Measurements from ENCODE around the gene RARG.

Gene RARG

GRCh38 chr12:53191885-53192530, 40.0 kb downstream of the RARG start:
- H3K79me2 ChIP-seq (ENCODE audit: insufficient read depth, low read depth) = peaks cover 10% of the 10 kb centered on the region; the same call in 1 of the 2 replicates
- H2AFZ ChIP-seq (ENCODE audit: low read depth) = no peak overlapping the region
- no peak overlapping the region for H3K4me2 ChIP-seq
- H4K20me1 ChIP-seq (ENCODE audit: insufficient read depth) = no peaks in the 10 kb centered on the region
- no peak overlapping the region for H3K4me3 ChIP-seq (IDR thresholded peaks at IDR 0.05; ENCODE audit: insufficient read depth, low read depth, low read length)
- peaks cover 46% of the 10 kb centered on the region; the same call in 1 of the 2 replicates for H3K36me3 ChIP-seq (ENCODE audit: insufficient read depth)
- H3K4me1 ChIP-seq (ENCODE audit: low read depth, poor library complexity, severe bottlenecking) = peaks cover 65% of the 10 kb centered on the region
- peak overlapping the region; percentile 10; the same call in 1 of the 2 replicates for H3K27ac ChIP-seq
- H3K9ac ChIP-seq = no peak overlapping the region
- TF ChIP-seq, protein P1, sequence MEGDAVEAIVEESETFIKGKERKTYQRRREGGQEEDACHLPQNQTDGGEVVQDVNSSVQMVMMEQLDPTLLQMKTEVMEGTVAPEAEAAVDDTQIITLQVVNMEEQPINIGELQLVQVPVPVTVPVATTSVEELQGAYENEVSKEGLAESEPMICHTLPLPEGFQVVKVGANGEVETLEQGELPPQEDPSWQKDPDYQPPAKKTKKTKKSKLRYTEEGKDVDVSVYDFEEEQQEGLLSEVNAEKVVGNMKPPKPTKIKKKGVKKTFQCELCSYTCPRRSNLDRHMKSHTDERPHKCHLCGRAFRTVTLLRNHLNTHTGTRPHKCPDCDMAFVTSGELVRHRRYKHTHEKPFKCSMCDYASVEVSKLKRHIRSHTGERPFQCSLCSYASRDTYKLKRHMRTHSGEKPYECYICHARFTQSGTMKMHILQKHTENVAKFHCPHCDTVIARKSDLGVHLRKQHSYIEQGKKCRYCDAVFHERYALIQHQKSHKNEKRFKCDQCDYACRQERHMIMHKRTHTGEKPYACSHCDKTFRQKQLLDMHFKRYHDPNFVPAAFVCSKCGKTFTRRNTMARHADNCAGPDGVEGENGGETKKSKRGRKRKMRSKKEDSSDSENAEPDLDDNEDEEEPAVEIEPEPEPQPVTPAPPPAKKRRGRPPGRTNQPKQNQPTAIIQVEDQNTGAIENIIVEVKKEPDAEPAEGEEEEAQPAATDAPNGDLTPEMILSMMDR (conservative IDR thresholded peaks at IDR 0.05; ENCODE audit: low read depth, low read length) = no peak
- no peaks in the 10 kb centered on the region for H3K27me3 ChIP-seq (ENCODE audit: insufficient read depth, low read depth)

DNA sequence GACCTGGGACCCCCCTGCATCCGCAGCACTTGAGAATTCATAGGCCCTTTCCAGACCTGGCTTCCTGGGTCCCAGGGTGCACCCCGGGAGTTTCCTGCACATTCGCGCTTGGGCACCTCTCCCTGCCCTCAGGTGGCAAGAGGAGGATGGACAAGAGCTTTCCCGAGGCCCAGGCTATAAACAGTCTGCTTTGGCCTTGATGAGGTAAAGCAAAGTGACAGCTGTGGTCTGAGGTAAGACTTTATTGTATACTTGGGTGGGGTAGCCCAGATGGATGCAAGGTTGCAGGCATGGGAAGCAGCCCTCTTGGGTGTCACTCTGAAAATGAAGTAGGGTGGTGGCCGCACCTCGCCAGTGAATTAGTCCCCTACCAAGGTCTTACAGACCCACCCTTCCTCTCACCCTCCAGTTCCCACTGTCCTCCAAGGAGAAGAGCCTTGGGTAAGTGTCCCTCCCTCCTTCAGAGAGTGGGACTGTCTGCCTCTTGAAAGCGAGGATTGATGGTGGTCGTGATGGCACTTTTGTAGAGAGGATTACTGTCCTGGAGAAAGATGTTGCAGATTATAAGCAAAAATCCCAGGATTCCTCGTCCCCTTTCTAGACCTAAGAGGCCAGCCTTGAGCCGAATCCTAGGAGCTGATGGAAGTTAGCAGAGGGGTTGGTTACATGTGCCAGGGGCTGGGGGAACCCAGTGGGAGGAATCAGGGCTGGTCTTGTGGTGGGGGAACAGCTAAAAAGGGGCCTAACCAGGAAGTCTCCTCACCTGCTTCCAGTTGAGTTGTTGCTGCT, 40.7 kb downstream of the RARG start:
- H3K27ac ChIP-seq = peak overlapping the region; percentile 10; the same call in 1 of the 2 replicates
- no peak overlapping the region for H2AFZ ChIP-seq (ENCODE audit: low read depth)
- H3K36me3 ChIP-seq (ENCODE audit: insufficient read depth) = peaks cover 45% of the 10 kb centered on the region; the same call in 1 of the 2 replicates
- H3K79me2 ChIP-seq (ENCODE audit: insufficient read depth, low read depth) = peaks cover 3% of the 10 kb centered on the region; the same call in 1 of the 2 replicates
- no peak overlapping the region for H3K4me3 ChIP-seq (IDR thresholded peaks at IDR 0.05; ENCODE audit: insufficient read depth, low read depth, low read length)
- H3K9ac ChIP-seq = no peak overlapping the region
- peaks cover 58% of the 10 kb centered on the region for H3K4me1 ChIP-seq (ENCODE audit: low read depth, poor library complexity, severe bottlenecking)
- no peak overlapping the region for H3K4me2 ChIP-seq
- TF ChIP-seq, protein P1 (conservative IDR thresholded peaks at IDR 0.05; ENCODE audit: low read depth, low read length) = no peak
- no peaks in the 10 kb centered on the region for H4K20me1 ChIP-seq (ENCODE audit: insufficient read depth)
- H3K27me3 ChIP-seq (ENCODE audit: insufficient read depth, low read depth) = no peaks in the 10 kb centered on the region

DNA sequence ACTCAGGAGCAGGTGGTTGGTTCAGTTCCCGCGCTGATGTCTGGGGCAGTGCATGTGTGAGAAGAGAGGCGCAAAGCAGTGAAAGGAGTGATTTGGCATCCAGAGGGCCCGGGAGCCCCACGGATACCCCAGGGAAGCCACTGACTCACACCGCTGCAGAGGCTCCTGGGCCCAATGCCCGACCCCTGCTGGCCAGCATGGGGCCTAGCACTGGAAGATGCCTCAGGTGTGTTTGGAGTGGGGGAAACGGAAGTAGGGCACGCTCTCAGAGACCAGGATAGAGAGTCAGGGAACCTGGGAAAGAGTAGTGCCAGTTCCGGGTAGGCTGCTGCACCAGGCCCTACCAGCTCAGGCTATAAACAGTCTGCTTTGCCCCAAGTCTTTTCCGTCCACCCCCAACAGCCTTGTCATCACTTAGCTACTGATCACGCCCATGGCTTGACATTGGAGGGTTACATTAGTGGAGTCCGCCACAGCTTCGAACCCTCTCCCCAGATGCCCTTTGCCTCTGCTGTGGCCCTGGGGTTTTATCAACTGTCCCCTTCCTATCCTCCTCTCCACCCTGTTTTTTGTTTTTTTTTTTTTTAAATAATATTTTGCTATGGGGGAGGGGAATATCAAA, 41.8 kb downstream of the RARG start:
- H3K27me3 ChIP-seq (ENCODE audit: insufficient read depth, low read depth) = no peaks in the 10 kb centered on the region
- H4K20me1 ChIP-seq (ENCODE audit: insufficient read depth) = no peaks in the 10 kb centered on the region
- H2AFZ ChIP-seq (ENCODE audit: low read depth) = no peak overlapping the region
- H3K27ac ChIP-seq = peak overlapping the region; percentile 10; the same call in 1 of the 2 replicates
- no peak overlapping the region for H3K4me3 ChIP-seq (IDR thresholded peaks at IDR 0.05; ENCODE audit: insufficient read depth, low read depth, low read length)
- peaks cover 54% of the 10 kb centered on the region for H3K4me1 ChIP-seq (ENCODE audit: low read depth, poor library complexity, severe bottlenecking)
- H3K9ac ChIP-seq = no peak overlapping the region
- H3K36me3 ChIP-seq (ENCODE audit: insufficient read depth) = peaks cover 35% of the 10 kb centered on the region; the same call in 1 of the 2 replicates
- TF ChIP-seq, protein P1 (conservative IDR thresholded peaks at IDR 0.05; ENCODE audit: low read depth, low read length) = peak; percentile 90
- H3K4me2 ChIP-seq = no peak overlapping the region
- H3K79me2 ChIP-seq (ENCODE audit: insufficient read depth, low read depth) = no peaks in the 10 kb centered on the region; the same call in 1 of the 2 replicates

DNA sequence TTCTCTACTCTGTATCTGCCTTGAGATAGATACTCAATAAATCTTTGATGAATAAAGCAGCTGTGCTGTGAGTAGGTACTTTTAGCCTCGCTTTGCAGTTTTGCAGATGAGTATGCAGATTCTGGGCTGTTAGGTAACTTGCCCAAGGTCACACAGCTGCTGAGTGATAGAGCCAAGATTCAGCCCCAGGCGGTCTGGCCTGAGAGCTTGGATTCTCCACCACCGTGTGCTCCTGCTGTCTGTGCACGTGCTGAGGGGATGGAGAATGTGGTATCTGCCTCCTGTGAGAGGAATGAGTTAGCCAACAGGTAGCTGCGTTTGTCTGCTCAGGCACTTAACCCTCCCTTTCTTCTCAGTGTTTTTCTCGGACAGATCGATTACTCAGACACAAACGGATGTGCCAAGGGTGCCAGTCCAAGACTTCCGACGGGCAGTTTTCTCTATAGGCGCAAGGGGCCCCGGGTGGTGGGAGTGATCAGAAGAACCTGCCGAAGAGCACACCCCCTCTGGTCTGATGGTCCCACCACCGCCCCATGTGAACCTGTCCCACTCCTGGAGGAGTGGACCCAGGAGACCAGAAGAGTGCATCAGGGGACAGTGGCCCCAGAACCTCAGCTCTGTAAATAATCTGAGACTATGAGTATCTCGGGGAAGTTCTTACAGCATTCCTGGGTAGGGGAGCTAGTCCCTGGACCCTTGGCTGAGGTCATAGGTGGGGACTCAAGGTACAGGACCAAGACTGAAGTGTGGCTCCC, 44.7 kb downstream of the RARG start:
- peaks cover 17% of the 10 kb centered on the region; the same call in 1 of the 2 replicates for H3K36me3 ChIP-seq (ENCODE audit: insufficient read depth)
- no peak overlapping the region for H3K4me2 ChIP-seq
- H3K9ac ChIP-seq = no peak overlapping the region
- no peak overlapping the region for H3K4me3 ChIP-seq (IDR thresholded peaks at IDR 0.05; ENCODE audit: insufficient read depth, low read depth, low read length)
- H3K79me2 ChIP-seq (ENCODE audit: insufficient read depth, low read depth) = peaks cover 24% of the 10 kb centered on the region
- H2AFZ ChIP-seq (ENCODE audit: low read depth) = no peak overlapping the region
- no peak overlapping the region; the same call in 1 of the 2 replicates for H3K27ac ChIP-seq
- TF ChIP-seq, protein P1 (conservative IDR thresholded peaks at IDR 0.05; ENCODE audit: low read depth, low read length) = no peak
- H4K20me1 ChIP-seq (ENCODE audit: insufficient read depth) = no peaks in the 10 kb centered on the region
- peaks cover 50% of the 10 kb centered on the region for H3K4me1 ChIP-seq (ENCODE audit: low read depth, poor library complexity, severe bottlenecking)
- no peaks in the 10 kb centered on the region for H3K27me3 ChIP-seq (ENCODE audit: insufficient read depth, low read depth)
